Adipocyte (in vitro differentiated cells): ENCODE data around the gene CR1.
"Not testable (repeated sequence)": the region's sequence is repeated elsewhere in the genome, so short reads cannot be mapped to it uniquely, and the experiment has no call there.

Experiments used
- DNase-seq: peaks from one replicate; pipeline ENCODE4 v3.0.0-alpha.2; 2015; ENCODE audit warnings: low read depth
- H3K27me3 ChIP-seq: replicated peaks from 2 replicates; pipeline ENCODE4 v1.7.0; 2013; ENCODE audit warnings: mild to moderate bottlenecking, low read length, moderate library complexity; ENCODE audit not compliant: control insufficient read depth, insufficient read depth
- H3K36me3 ChIP-seq: 2 replicates; pipeline ENCODE4 v1.7.0; 2013; ENCODE audit warnings: low read length, mild to moderate bottlenecking, moderate library complexity; ENCODE audit not compliant: control insufficient read depth, insufficient read depth, severe bottlenecking
- H3K4me1 ChIP-seq: 2 replicates; pipeline ENCODE4 v1.7.0; 2013; ENCODE audit warnings: mild to moderate bottlenecking, low read length, moderate library complexity; ENCODE audit not compliant: control insufficient read depth, insufficient read depth
- H3K4me3 ChIP-seq: 2 replicates; pipeline ENCODE4 v1.7.0; 2013; ENCODE audit warnings: mild to moderate bottlenecking, low read length, moderate library complexity
- H3K9ac ChIP-seq: 2 replicates; pipeline ENCODE4 v1.7.0; 2013; ENCODE audit warnings: mild to moderate bottlenecking, low read length, moderate library complexity
- H3K9me3 ChIP-seq: 2 replicates; pipeline ENCODE4 v1.7.0; 2013; ENCODE audit warnings: mild to moderate bottlenecking, low read length, moderate library complexity; ENCODE audit not compliant: control insufficient read depth

Gene CR1

DNA sequence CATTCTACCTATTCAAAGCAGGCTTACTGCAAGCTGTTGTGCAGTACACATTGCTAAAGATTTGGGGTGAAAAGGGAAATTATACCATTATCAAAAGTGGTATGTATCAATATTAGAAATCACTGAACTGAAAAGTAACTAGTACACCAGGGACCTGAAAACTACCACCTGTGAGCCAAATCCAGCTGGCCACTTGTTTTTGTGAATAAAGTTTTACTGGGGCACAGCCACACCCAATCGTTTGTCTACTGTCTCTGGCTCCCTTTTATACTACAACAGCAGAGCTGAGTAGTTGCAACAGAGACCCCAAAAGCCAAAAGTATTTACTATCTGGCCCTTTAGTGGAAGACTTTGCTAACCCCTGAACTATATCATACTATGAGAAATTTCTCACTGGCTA lies 135.2 kb downstream of the CR1 start:
- Histone ChIP-seq H3K27me3 (no peaks in the 10 kb centered on the region), H3K9ac (no peak overlapping the region), H3K36me3 (no peaks in the 10 kb centered on the region), H3K4me1 (peaks cover 7% of the 10 kb centered on the region), H3K9me3 (peaks cover under 1% of the 10 kb centered on the region), H3K4me3 (no peak overlapping the region)
- no peak for DNase-seq

DNA sequence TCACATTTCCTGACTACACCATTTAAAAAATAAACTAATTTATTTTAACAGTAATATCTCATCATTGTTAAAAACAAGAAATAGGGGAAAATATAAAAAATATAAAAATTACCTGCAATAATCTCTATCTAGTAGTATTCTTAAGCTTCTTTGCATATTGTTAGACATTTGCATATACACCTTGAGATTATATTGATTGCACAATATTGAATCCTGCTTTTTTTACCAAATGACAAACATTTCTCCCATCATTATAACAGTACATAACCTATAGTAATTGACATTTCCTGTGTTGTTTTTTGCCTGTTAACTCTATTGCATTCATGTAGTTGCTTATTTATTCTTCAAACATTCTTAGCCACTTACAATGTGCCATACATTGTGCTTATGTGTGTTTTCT lies 137.3 kb downstream of the CR1 start:
- no peaks in the 10 kb centered on the region for H3K9me3 ChIP-seq
- no peaks in the 10 kb centered on the region for H3K36me3 ChIP-seq
- H3K27me3 ChIP-seq, result no peaks in the 10 kb centered on the region
- no peak for DNase-seq
- no peak overlapping the region for H3K4me3 ChIP-seq
- H3K4me1 ChIP-seq, result peaks cover 7% of the 10 kb centered on the region
- H3K9ac ChIP-seq, result no peak overlapping the region

DNA sequence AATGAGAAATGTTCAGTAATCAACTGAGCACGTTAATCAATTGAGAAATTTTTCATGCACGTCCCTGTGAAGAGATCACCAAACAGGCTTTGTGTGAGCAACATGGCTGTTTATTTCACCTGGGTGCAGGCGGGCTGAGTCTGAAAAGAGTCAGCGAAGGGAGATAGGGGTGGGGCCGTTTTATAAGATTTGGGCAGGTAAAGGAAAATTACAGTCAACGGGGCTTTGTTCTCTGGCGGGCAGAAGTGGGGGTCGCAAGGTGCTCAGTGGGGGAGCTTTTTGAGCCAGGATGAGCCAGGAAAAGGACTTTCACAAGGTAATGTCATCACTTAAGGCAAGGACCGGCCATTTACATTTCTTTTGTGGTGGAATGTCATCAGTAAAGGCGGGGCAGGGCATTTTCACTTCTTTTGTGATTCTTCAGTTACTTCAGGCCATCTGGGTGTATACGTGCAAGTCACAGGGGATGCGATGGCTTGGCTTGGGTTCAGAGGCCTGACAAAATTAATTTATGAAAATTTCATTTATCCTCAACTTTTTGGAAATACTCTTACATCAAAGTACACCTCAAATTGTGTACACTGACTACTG lies 137.8 kb downstream of the CR1 start:
- not testable (repeated sequence) for H3K36me3 ChIP-seq, H3K27me3 ChIP-seq, H3K9me3 ChIP-seq, H3K4me1 ChIP-seq, H3K9ac ChIP-seq, DNase-seq, H3K4me3 ChIP-seq

DNA sequence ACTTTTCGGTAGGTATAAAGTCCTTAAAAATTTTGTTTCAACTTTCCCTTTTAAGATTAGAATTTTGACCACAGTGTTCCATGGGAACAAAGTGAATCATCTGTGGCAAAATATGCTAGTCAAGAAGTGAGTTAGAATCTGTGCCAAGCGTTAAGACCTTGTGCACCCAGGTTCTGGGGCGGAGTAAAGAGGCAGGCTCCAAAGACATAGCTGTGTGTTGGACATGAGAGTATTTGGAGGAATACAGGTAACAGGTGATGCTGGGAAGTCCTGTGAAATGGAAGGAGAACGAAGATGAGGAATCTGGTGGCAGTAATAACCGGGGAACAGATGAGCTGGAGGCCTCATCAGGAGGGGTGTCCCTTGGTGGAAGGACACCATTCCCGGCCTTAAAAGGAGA lies 138.3 kb downstream of the CR1 start:
- H3K9ac ChIP-seq, H3K27me3 ChIP-seq: not testable (repeated sequence)

GRCh38 chr1:207635569-207636186 lies 139.7 kb downstream of the CR1 start:
- not testable (repeated sequence) for DNase-seq, H3K27me3 ChIP-seq, H3K4me3 ChIP-seq, H3K9ac ChIP-seq, H3K4me1 ChIP-seq, H3K9me3 ChIP-seq, H3K36me3 ChIP-seq

More for the DNA sequence above, 138.3 kb downstream of the CR1 start:
- not testable (repeated sequence) for H3K36me3 ChIP-seq, H3K4me3 ChIP-seq, H3K9me3 ChIP-seq, DNase-seq, H3K4me1 ChIP-seq

- not testable (repeated sequence) for H3K4me3 ChIP-seq, H3K9ac ChIP-seq, H3K27me3 ChIP-seq, H3K4me1 ChIP-seq, DNase-seq, H3K9me3 ChIP-seq, H3K36me3 ChIP-seq
Measured at GRCh38 chr1:207638487-207639145, 142.7 kb downstream of the CR1 start.

DNA sequence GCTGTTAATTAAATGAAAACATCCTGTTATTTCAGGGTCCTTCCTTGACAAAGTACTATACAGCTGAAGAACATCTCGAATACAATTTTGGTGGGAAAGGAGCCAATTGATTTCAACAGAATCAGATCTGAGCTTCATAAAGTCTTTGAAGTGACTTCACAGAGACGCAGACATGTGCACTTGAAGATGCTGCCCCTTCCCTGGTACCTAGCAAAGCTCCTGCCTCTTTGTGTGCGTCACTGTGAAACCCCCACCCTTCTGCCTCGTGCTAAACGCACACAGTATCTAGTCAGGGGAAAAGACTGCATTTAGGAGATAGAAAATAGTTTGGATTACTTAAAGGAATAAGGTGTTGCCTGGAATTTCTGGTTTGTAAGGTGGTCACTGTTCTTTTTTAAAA lies 143.4 kb downstream of the CR1 start:
- H3K4me3 ChIP-seq, H3K36me3 ChIP-seq, H3K9me3 ChIP-seq, DNase-seq, H3K9ac ChIP-seq, H3K27me3 ChIP-seq, H3K4me1 ChIP-seq: not testable (repeated sequence)

- peaks cover 7% of the 10 kb centered on the region for H3K4me1 ChIP-seq
- no peaks in the 10 kb centered on the region for H3K9me3 ChIP-seq
- H3K4me3 ChIP-seq, result peak overlapping the region; percentile 87
- H3K9ac ChIP-seq, result no peak overlapping the region
- DNase-seq, result no peak
- H3K36me3 ChIP-seq, result no peaks in the 10 kb centered on the region
- H3K27me3 ChIP-seq, result peaks cover 12% of the 10 kb centered on the region
Measured at GRCh38 chr1:207644166-207644851, 148.4 kb downstream of the CR1 start.

- no peaks in the 10 kb centered on the region for H3K9me3 ChIP-seq
- no peak within 1 kb of the TSS for H3K9ac ChIP-seq
- peak; percentile 87 for DNase-seq
- H3K4me1 ChIP-seq, result peaks cover 7% of the 10 kb centered on the region
- peaks cover 14% of the 10 kb centered on the region for H3K27me3 ChIP-seq
- peak within 1 kb of the TSS; percentile 87 for H3K4me3 ChIP-seq
- no peaks in the 10 kb centered on the region for H3K36me3 ChIP-seq
Measured at GRCh38 chr1:207644852-207645634, 149.1 kb downstream of the CR1 start, which contains the start of gene CR1L. Gene CR1L, plus strand, starts transcription at chr1:207645133. Its CDS starts 101 bp downstream, at chr1:207645234.

DNA sequence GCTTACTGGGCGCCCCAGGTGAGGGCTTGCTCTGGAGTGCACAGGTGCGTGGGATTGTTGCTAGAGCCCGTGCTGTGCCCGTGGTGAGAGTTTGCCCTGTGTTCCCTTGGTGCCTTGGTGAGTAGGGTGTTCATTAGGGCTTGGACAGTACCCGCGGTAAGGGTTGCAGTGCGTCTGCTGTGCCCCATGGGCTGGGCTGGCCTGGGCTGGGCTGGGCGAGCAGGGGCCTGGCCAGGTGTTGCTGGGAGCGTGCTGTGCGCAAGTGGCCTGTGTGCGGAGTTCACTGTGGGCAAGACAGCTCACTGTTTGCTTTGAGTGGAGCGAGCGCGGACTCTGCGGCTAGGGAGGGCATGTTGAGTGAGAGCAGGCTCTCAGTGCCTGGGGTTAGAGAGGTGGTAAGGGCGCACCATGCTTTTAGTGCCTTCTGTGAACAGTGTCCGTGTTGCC lies 149.7 kb downstream of the CR1 start:
- no peaks in the 10 kb centered on the region for H3K36me3 ChIP-seq
- H3K4me1 ChIP-seq, result peaks cover 7% of the 10 kb centered on the region
- no peaks in the 10 kb centered on the region for H3K9me3 ChIP-seq
- DNase-seq, result no peak
- peaks cover 14% of the 10 kb centered on the region for H3K27me3 ChIP-seq
- H3K4me3 ChIP-seq, result peak overlapping the region; percentile 87
- H3K9ac ChIP-seq, result no peak overlapping the region

GRCh38 chr1:207646171-207646570 lies 150.2 kb downstream of the CR1 start:
- peaks cover 7% of the 10 kb centered on the region for H3K4me1 ChIP-seq
- DNase-seq, result no peak
- H3K9me3 ChIP-seq, result no peaks in the 10 kb centered on the region
- H3K4me3 ChIP-seq, result no peak overlapping the region
- no peaks in the 10 kb centered on the region for H3K36me3 ChIP-seq
- no peak overlapping the region for H3K9ac ChIP-seq
- peaks cover 14% of the 10 kb centered on the region for H3K27me3 ChIP-seq
